HepG2 (cell line): ENCODE measurements around the gene GNB3. TPM values are rescaled to one million over a fixed set of nuclear protein-coding genes. Genes with fewer than 3 reads are reported as not detected.

ENCODE experiments used
- ARNT2 ChIP-seq: sonication (generic); formaldehyde crosslinking; IDR thresholded peaks from 2 replicates; pipeline ENCODE4 v1.8.0; 2022; ENCODE audit warnings: mild to moderate bottlenecking, low read depth, missing genetic modification reagents, moderate library complexity
- BRCA1 ChIP-seq: sonication (generic); formaldehyde crosslinking; IDR thresholded peaks from 2 replicates; pipeline ENCODE4 v1.4.0; 2020; ENCODE audit warnings: missing genetic modification reagents
- CCAR2 ChIP-seq: fragments of 200-400 bp; formaldehyde crosslinking; optimal IDR thresholded peaks from 2 replicates; pipeline ENCODE3; 2018; ENCODE audit warnings: low read depth, mild to moderate bottlenecking, low read length, moderate library complexity
- CEBPB ChIP-seq: IDR thresholded peaks from 2 replicates; pipeline ENCODE4 v1.6.1; 2011; ENCODE audit warnings: low read depth, low read length, improper control_type of control experiment, borderline replicate concordance
- CENPT ChIP-seq: sonication (generic); formaldehyde crosslinking; IDR thresholded peaks from 2 replicates; pipeline ENCODE4 v1.8.0; 2022; ENCODE audit warnings: low read depth, mild to moderate bottlenecking, moderate library complexity, missing genetic modification reagents
- HMG20B ChIP-seq: conservative IDR thresholded peaks from 2 replicates; pipeline ENCODE4 v1.6.1; 2016; ENCODE audit warnings: missing genetic modification reagents, missing compliant biosample characterization
- KLF12 ChIP-seq: sonication (generic); formaldehyde crosslinking; IDR thresholded peaks from 2 replicates; pipeline ENCODE4 v1.4.0; 2020; ENCODE audit warnings: missing genetic modification reagents, borderline replicate concordance
- MATR3 ChIP-seq: sonication (generic); formaldehyde crosslinking; IDR thresholded peaks from 2 replicates; pipeline ENCODE4 v1.4.0; 2020; ENCODE audit warnings: missing genetic modification reagents
- RBFOX2 ChIP-seq: fragments of 200-400 bp; formaldehyde crosslinking; IDR thresholded peaks from 2 replicates; pipeline ENCODE4 v1.6.1; 2017; ENCODE audit warnings: low read depth, mild to moderate bottlenecking, low read length
- SOX13 ChIP-seq, 3 experiments: fragments of 450-650 bp in 1 of 3; sonication (generic) in 1 of 3; formaldehyde crosslinking in 1 of 3; IDR thresholded peaks in 2 of 3; conservative IDR thresholded peaks in 1 of 3; 2 replicates each; pipeline versions ENCODE4 v1.5.0 to v1.6.1; 2016 to 2020; ENCODE audit warnings: antibody characterized with exemption in 1 of 3, mild to moderate bottlenecking in 1 of 3, missing compliant biosample characterization in 1 of 3, missing genetic modification reagents in 1 of 3, moderate library complexity in 1 of 3
- TBX3 ChIP-seq: fragments of 450-650 bp; IDR thresholded peaks from 2 replicates; pipeline ENCODE4 v1.6.1; 2017; ENCODE audit warnings: antibody characterized with exemption, mild to moderate bottlenecking, inconsistent platforms, borderline replicate concordance
- ZFP90 ChIP-seq: sonication (generic); formaldehyde crosslinking; IDR thresholded peaks from 2 replicates; pipeline ENCODE4 v1.8.0; 2022; ENCODE audit warnings: missing genetic modification reagents, mild to moderate bottlenecking, inconsistent platforms, borderline replicate concordance
- ZNF143 ChIP-seq: sonication (generic); formaldehyde crosslinking; IDR thresholded peaks from 2 replicates; pipeline ENCODE4 v1.4.0; 2020; ENCODE audit warnings: missing genetic modification reagents
- ZNF441 ChIP-seq: sonication (generic); formaldehyde crosslinking; IDR thresholded peaks from 2 replicates; pipeline ENCODE4 v1.7.0; 2021; ENCODE audit warnings: missing genetic modification reagents, borderline replicate concordance
- ZNF746 ChIP-seq: sonication (generic); formaldehyde crosslinking; IDR thresholded peaks from 2 replicates; pipeline ENCODE4 v1.8.0; 2022; ENCODE audit warnings: mild to moderate bottlenecking, missing genetic modification reagents
- ZNF780A ChIP-seq: sonication (generic); formaldehyde crosslinking; IDR thresholded peaks from 2 replicates; pipeline ENCODE4 v1.8.0; 2022; ENCODE audit warnings: mild to moderate bottlenecking, missing genetic modification reagents, moderate library complexity
- polyA plus RNA-seq, 8 experiments: library from polyadenylated mRNA; depleted of rRNA in 3 of 8; stranded (reverse) in 7 of 8; unstranded in 1 of 8; fragments of >200 nt; fragmentation: Illumina TruSeq in 4 of 8; extraction: Trizol in 4 of 8; gene quantifications; 2 replicates each; pipeline versions ENCODE4 v1.2.1 to v1.2.3, GENCODE V29; 2011 to 2016; ENCODE audit warnings: low read depth in 4 of 8, missing spikeins in 1 of 8, mixed read lengths in 1 of 8; ENCODE audit not compliant: insufficient read depth in 1 of 8
- total RNA-seq, 5 experiments: library from RNA; depleted of rRNA; stranded (reverse); fragments of >200 nt; fragmentation: Illumina TruSeq; extraction: Trizol; gene quantifications; 2 replicates each; pipeline ENCODE4 v1.2.3, GENCODE V29; 2016; ENCODE audit warnings: low read depth in 1 of 5
- TF ChIP-seq, protein P1 (sequence below): sonication (generic); formaldehyde crosslinking; IDR thresholded peaks from 2 replicates; pipeline ENCODE4 v1.4.0; 2020; ENCODE audit warnings: missing genetic modification reagents, mild to moderate bottlenecking, borderline replicate concordance
- TF ChIP-seq, protein P2 (sequence below): sonication (generic); formaldehyde crosslinking; IDR thresholded peaks from 2 replicates; pipeline ENCODE4 v1.8.0; 2022; ENCODE audit warnings: mild to moderate bottlenecking, missing genetic modification reagents, moderate library complexity
- TF ChIP-seq, protein P3 (sequence below): sonication (generic); formaldehyde crosslinking; IDR thresholded peaks from 2 replicates; pipeline ENCODE4 v1.4.0; 2020; ENCODE audit warnings: mild to moderate bottlenecking, missing genetic modification reagents
- TF ChIP-seq, protein P4 (sequence below): sonication (generic); formaldehyde crosslinking; IDR thresholded peaks from 2 replicates; pipeline ENCODE4 v1.4.0; 2020; ENCODE audit warnings: missing genetic modification reagents
- TF ChIP-seq, protein P5 (sequence below): sonication (generic); formaldehyde crosslinking; IDR thresholded peaks from 2 replicates; pipeline ENCODE4 v1.5.0; 2020; ENCODE audit warnings: missing genetic modification reagents

Gene GNB3
- total and polyA plus RNA-seq, 2 of the 13 experiments (the other 11 are each of a cell fraction or from before 2014, with no cell fraction given): 1.3 to 3.6 TPM

DNA sequence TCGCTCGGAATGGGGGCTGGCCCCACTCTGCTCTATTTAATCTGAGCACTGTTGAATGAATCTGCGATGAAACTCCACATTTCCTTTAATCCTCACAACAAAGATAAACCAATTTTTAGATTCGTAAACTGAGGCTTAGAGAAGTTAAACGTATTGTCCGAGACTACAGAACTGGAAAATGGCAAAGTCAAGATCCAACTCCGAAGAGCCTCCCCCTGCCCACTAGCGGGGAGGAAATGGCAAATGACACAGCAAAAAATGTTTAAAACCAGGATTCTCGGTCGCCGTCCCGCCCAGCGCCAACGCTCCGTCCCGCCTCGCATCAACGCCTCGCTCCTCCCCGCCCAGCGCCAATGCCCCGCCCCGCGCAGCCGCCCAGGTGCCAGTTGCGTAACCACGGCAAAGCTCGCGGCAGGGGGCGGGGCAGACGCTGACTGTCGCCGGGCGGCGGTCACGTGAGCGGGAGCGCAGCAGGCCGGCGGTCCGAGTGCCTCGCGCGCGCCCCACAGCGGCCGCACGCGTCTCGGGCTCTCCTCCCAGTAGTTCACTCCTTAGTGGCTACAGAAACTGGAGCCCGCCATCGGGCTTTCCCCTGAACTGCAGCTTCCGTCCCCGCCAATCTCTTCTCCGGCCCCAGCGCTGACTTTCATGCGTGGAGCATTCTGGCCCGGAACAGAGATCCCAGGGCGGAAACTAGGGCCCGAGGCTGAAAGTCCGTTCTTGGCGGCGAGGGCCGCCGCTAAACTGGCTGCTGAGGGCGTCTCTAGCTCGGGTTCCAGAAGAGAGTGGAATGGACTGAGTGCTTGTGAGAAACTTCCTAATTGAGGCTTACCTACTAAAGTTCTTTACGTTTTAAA is 50.3 kb downstream of the GNB3 start (continued):
- TF ChIP-seq, protein P1, sequence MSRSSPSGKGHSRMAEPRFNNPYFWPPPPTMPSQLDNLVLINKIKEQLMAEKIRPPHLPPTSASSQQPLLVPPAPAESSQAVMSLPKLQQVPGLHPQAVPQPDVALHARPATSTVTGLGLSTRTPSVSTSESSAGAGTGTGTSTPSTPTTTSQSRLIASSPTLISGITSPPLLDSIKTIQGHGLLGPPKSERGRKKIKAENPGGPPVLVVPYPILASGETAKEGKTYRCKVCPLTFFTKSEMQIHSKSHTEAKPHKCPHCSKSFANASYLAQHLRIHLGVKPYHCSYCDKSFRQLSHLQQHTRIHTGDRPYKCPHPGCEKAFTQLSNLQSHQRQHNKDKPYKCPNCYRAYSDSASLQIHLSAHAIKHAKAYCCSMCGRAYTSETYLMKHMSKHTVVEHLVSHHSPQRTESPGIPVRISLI: peak; percentile 28; the same call in 1 of the 2 replicates
- no peak for TF ChIP-seq MATR3 (CRISPR knock-in tag)
- TF ChIP-seq CCAR2: no peak
- TF ChIP-seq ZFP90 (CRISPR knock-in tag): peak; percentile 83; the same call in 1 of the 2 replicates
- 0 out of 2 replicates have a peak, but pooled peaks have one; percentile 37 for TF ChIP-seq BRCA1 (CRISPR knock-in tag)
- TF ChIP-seq CEBPB: peak; percentile 100
- 0 out of 2 replicates have a peak, but pooled peaks have one; percentile 34 for TF ChIP-seq HMG20B
- peak; percentile 88; the same call in 1 of the 2 replicates for TF ChIP-seq KLF12
- TF ChIP-seq CENPT (CRISPR knock-in tag): no peak
- TF ChIP-seq, protein P2, sequence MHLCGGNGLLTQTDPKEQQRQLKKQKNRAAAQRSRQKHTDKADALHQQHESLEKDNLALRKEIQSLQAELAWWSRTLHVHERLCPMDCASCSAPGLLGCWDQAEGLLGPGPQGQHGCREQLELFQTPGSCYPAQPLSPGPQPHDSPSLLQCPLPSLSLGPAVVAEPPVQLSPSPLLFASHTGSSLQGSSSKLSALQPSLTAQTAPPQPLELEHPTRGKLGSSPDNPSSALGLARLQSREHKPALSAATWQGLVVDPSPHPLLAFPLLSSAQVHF: peak; percentile 76; the same call in 1 of the 2 replicates
- TF ChIP-seq ARNT2: peak; percentile 93
- TF ChIP-seq, protein P3, sequence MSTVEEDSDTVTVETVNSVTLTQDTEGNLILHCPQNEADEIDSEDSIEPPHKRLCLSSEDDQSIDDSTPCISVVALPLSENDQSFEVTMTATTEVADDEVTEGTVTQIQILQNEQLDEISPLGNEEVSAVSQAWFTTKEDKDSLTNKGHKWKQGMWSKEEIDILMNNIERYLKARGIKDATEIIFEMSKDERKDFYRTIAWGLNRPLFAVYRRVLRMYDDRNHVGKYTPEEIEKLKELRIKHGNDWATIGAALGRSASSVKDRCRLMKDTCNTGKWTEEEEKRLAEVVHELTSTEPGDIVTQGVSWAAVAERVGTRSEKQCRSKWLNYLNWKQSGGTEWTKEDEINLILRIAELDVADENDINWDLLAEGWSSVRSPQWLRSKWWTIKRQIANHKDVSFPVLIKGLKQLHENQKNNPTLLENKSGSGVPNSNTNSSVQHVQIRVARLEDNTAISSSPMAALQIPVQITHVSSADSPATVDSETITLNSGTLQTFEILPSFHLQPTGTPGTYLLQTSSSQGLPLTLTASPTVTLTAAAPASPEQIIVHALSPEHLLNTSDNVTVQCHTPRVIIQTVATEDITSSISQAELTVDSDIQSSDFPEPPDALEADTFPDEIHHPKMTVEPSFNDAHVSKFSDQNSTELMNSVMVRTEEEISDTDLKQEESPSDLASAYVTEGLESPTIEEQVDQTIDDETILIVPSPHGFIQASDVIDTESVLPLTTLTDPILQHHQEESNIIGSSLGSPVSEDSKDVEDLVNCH (CRISPR knock-in tag): no peak
- TF ChIP-seq ZNF780A: no peak
- TF ChIP-seq, protein P4, sequence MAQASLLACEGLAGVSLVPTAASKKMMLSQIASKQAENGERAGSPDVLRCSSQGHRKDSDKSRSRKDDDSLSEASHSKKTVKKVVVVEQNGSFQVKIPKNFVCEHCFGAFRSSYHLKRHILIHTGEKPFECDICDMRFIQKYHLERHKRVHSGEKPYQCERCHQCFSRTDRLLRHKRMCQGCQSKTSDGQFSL (CRISPR knock-in tag): no peak
- TF ChIP-seq TBX3: peak; percentile 19; the same call in 1 of the 2 replicates
- TF ChIP-seq RBFOX2: peak; percentile 85
- peak; percentile 40 for TF ChIP-seq ZNF143
- TF ChIP-seq, protein P5, sequence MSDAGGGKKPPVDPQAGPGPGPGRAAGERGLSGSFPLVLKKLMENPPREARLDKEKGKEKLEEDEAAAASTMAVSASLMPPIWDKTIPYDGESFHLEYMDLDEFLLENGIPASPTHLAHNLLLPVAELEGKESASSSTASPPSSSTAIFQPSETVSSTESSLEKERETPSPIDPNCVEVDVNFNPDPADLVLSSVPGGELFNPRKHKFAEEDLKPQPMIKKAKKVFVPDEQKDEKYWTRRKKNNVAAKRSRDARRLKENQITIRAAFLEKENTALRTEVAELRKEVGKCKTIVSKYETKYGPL (CRISPR knock-in tag): peak; percentile 95
- no peak for TF ChIP-seq SOX13 (IDR thresholded peaks at IDR 0.05)
- peak in 1 of 2 experiments; percentile 73; a peak in 2 of 4 replicates for TF ChIP-seq SOX13 (CRISPR knock-in tag; conservative IDR thresholded peaks at IDR 0.05 in 1 of 2, IDR thresholded peaks at IDR 0.05 in 1 of 2)
- TF ChIP-seq ZNF441: peak; percentile 75
- no peak for TF ChIP-seq ZNF746 (CRISPR knock-in tag)
